Measurements from ENCODE around the gene PHACTR2.

- TF ChIP-seq TEAD4 (IDR thresholded peaks at IDR 0.05) (no peak), MAX (IDR thresholded peaks at IDR 0.05) (no peak), NFIC (IDR thresholded peaks at IDR 0.05) (no peak), TCF12 (IDR thresholded peaks at IDR 0.05; ENCODE audit: low read depth) (no peak), RAD21 (IDR thresholded peaks at IDR 0.05; ENCODE audit: low read depth) (no peak), FOXM1 (IDR thresholded peaks at IDR 0.05; ENCODE audit: borderline replicate concordance, low read depth) (no peak), EP300 (IDR thresholded peaks at IDR 0.05; ENCODE audit: borderline replicate concordance) (no peak), CEBPB (IDR thresholded peaks at IDR 0.05) (no peak), CREB1 (IDR thresholded peaks at IDR 0.05; ENCODE audit: low read depth) (no peak), TAF1 (IDR thresholded peaks at IDR 0.05; ENCODE audit: low read depth) (no peak), YY1 (IDR thresholded peaks at IDR 0.05; ENCODE audit: low read depth) (no peak), ZBTB7A (IDR thresholded peaks at IDR 0.05; ENCODE audit: low read depth) (no peak)
- TF ChIP-seq, protein P1, sequence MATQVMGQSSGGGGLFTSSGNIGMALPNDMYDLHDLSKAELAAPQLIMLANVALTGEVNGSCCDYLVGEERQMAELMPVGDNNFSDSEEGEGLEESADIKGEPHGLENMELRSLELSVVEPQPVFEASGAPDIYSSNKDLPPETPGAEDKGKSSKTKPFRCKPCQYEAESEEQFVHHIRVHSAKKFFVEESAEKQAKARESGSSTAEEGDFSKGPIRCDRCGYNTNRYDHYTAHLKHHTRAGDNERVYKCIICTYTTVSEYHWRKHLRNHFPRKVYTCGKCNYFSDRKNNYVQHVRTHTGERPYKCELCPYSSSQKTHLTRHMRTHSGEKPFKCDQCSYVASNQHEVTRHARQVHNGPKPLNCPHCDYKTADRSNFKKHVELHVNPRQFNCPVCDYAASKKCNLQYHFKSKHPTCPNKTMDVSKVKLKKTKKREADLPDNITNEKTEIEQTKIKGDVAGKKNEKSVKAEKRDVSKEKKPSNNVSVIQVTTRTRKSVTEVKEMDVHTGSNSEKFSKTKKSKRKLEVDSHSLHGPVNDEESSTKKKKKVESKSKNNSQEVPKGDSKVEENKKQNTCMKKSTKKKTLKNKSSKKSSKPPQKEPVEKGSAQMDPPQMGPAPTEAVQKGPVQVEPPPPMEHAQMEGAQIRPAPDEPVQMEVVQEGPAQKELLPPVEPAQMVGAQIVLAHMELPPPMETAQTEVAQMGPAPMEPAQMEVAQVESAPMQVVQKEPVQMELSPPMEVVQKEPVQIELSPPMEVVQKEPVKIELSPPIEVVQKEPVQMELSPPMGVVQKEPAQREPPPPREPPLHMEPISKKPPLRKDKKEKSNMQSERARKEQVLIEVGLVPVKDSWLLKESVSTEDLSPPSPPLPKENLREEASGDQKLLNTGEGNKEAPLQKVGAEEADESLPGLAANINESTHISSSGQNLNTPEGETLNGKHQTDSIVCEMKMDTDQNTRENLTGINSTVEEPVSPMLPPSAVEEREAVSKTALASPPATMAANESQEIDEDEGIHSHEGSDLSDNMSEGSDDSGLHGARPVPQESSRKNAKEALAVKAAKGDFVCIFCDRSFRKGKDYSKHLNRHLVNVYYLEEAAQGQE (IDR thresholded peaks at IDR 0.05; ENCODE audit: low read depth), result no peak
Observed at GRCh38 chr6:143755301-143755744, 77.6 kb downstream of the PHACTR2 start.

Measured in Ishikawa (cell line).